ENCODE results near the gene BORA. TPM values are rescaled to one million over a fixed set of nuclear protein-coding genes. Genes with fewer than 3 reads are reported as not detected.
A peak's percentile ranks its signal among the peaks of the same experiment; 100 is the strongest.

BORA gene
- total RNA-seq (1 to 10 TPM in 4 of 10 donors, under 1 TPM in 6; 0.42 to 1.6 (median 0.91) TPM), polyA plus RNA-seq (under 1 TPM; 0.88 to 0.93 TPM)
- long read RNA-seq, donor 1, partial matches to known transcripts: 1 of 2 reads
- long read RNA-seq, donor 1, other reads (novel, unspliced or antisense): 1 of 2 reads
- long read RNA-seq, donor 2: 0 reads
- long read RNA-seq, donor 3, partial matches to known transcripts: 1 of 3 reads
- long read RNA-seq, donor 3, other reads (novel, unspliced or antisense): 1 of 3 reads

GRCh38 chr13:72727417-72728289 is at the start of gene BORA, which contains the start of gene MZT1:
TSS of gene BORA (plus strand) at chr13:72727923. CDS start at chr13:72728941, 1,018 bp downstream.
TSS of gene MZT1 (minus strand) at chr13:72727629. CDS start at chr13:72727602, 27 bp downstream.
- no peaks in the 10 kb centered on the region for H3K27me3 ChIP-seq
- no peak for TF ChIP-seq CTCF (IDR thresholded peaks at IDR 0.05)
- 0% methylated on average over 69 to 71 of the region's 71 CpGs for WGBS, 2 donors

GRCh38 chr13:72678312-72678711 is 49.4 kb upstream of the BORA start:
- 30 to 49% methylated on average over 1 of the region's 1 CpG for WGBS, 2 donors
- DNase-seq: no peak
- Histone ChIP-seq H3K4me1 (no peaks in the 10 kb centered on the region), H3K36me3 (no peaks in the 10 kb centered on the region), H3K27me3 (peaks cover 0 to 5% (median 0%) of the 10 kb centered on the region in 7 donors), H3K9me3 (no peaks in the 10 kb centered on the region), H3K27ac (no peak overlapping the region), H3K4me3 (no peak overlapping the region)
- intact Hi-C loops (cut with DNase I): no loop called here
- ATAC-seq: no peak
- TF ChIP-seq CTCF (IDR thresholded peaks at IDR 0.05): no peak

More at GRCh38 chr13:72727417-72728289, at the start of gene BORA, which contains the start of gene MZT1:
- Histone ChIP-seq H3K36me3 (peaks cover 0 to 18% (median 0%) of the 10 kb centered on the region in 9 donors), H3K4me1 (peaks cover 0 to 39% (median 20%) of the 10 kb centered on the region in 9 donors), H3K27ac (peak within 1 kb of the TSS in 9 of 10 donors; percentile 32 to 88 (median 63)), H3K4me3 (peak within 1 kb of the TSS; percentile 65 to 96 (median 80)), H3K9me3 (no peaks in the 10 kb centered on the region)
- DNase-seq (peak; percentile 95), ATAC-seq (peak; percentile 99 to 100 (median 99))
- intact Hi-C loops (cut with DNase I): loop anchor here in 5 of 10 donors (2.0 to 10.0 kb wide), 3 partner anchors 53 to 57 kb away; partner anchors contain the start of genes DIS3 (in 5 of the 5) and PIBF1 (in 4 of the 5)

- H3K27me3 ChIP-seq: peaks cover 0 to 6% (median 0%) of the 10 kb centered on the region in 7 donors
- TF ChIP-seq CTCF (IDR thresholded peaks at IDR 0.05): no peak
- no peak overlapping the region for H3K27ac ChIP-seq
- ATAC-seq (no peak), DNase-seq (no peak)
- H3K4me3 ChIP-seq: no peak overlapping the region
- no peaks in the 10 kb centered on the region for H3K4me1 ChIP-seq
- no peaks in the 10 kb centered on the region for H3K9me3 ChIP-seq
- 92% methylated on average over 1 of the region's 1 CpG for WGBS, 2 donors
- no peaks in the 10 kb centered on the region for H3K36me3 ChIP-seq
- intact Hi-C loops (cut with DNase I): no loop called here
These were observed 47.4 kb upstream of the BORA start for GRCh38 chr13:72680353-72680752.

GRCh38 chr13:72686766-72687165 is 41.0 kb upstream of the BORA start:
- no peak overlapping the region for H3K27ac ChIP-seq
- no peak for TF ChIP-seq CTCF (IDR thresholded peaks at IDR 0.05)
- ATAC-seq (peak in 1 of 8 donors; percentile 39), DNase-seq (no peak)
- H3K9me3 ChIP-seq: no peaks in the 10 kb centered on the region
- peaks cover 0 to 6% (median 0%) of the 10 kb centered on the region in 7 donors for H3K27me3 ChIP-seq
- intact Hi-C loops (cut with DNase I): no loop called here
- peaks cover 0 to 7% (median 0%) of the 10 kb centered on the region in 9 donors for H3K4me1 ChIP-seq
- H3K36me3 ChIP-seq: no peaks in the 10 kb centered on the region
- H3K4me3 ChIP-seq: no peak overlapping the region
- 43 to 65% methylated on average over 3 of the region's 3 CpGs for WGBS, 2 donors
